Endodermal cell (in vitro differentiated cells): Measurements from ENCODE around the gene HS6ST1. TPM values are rescaled to one million over a fixed set of nuclear protein-coding genes. Genes with fewer than 3 reads are reported as not detected.

Experiments used
- DNase-seq: peaks from one replicate; pipeline ENCODE4 v3.0.0-alpha.2; 2017
- H3K27ac ChIP-seq: 2 replicates; pipeline ENCODE4 v1.5.1; 2013; ENCODE audit warnings: mild to moderate bottlenecking, low read depth, low read length, moderate library complexity
- H3K27me3 ChIP-seq: 2 replicates; pipeline ENCODE4 v1.6.1; 2013; ENCODE audit warnings: mild to moderate bottlenecking, low read length, moderate library complexity; ENCODE audit not compliant: insufficient read depth, control insufficient read depth, poor library complexity, severe bottlenecking
- H3K36me3 ChIP-seq: 2 replicates; pipeline ENCODE4 v1.7.0; 2013; ENCODE audit warnings: mild to moderate bottlenecking, low read length, moderate library complexity; ENCODE audit not compliant: control insufficient read depth, insufficient read depth
- H3K4me1 ChIP-seq: one replicate; pipeline ENCODE4 v1.7.0; 2013; ENCODE audit warnings: low read length; ENCODE audit not compliant: control insufficient read depth, insufficient read depth
- H3K4me3 ChIP-seq: 2 replicates; pipeline ENCODE4 v1.5.1; 2013; ENCODE audit warnings: mild to moderate bottlenecking, low read length, moderate library complexity
- H3K9ac ChIP-seq: 2 replicates; pipeline ENCODE4 v1.6.1; 2013; ENCODE audit warnings: mild to moderate bottlenecking, low read length, moderate library complexity; ENCODE audit not compliant: poor library complexity, severe bottlenecking; ENCODE audit errors: extremely low read depth
- H3K9me3 ChIP-seq: 2 replicates; pipeline ENCODE4 v1.6.1; 2013; ENCODE audit warnings: mild to moderate bottlenecking, low read length, moderate library complexity; ENCODE audit not compliant: control insufficient read depth
- H3K27ac Mint-ChIP-seq: 2 replicates; pipeline ENCODE4 v1.8.0; 2020; ENCODE audit warnings: mixed read lengths
- H3K27me3 Mint-ChIP-seq: 2 replicates; pipeline ENCODE4 v1.8.0; 2021; ENCODE audit warnings: mild to moderate bottlenecking, mixed read lengths; ENCODE audit not compliant: insufficient read depth
- H3K36me3 Mint-ChIP-seq: 2 replicates; pipeline ENCODE4 v1.8.0; 2020; ENCODE audit warnings: low read depth, mixed read lengths
- H3K4me1 Mint-ChIP-seq: 2 replicates; pipeline ENCODE4 v1.8.0; 2020; ENCODE audit warnings: mixed read lengths
- H3K4me3 Mint-ChIP-seq: 2 replicates; pipeline ENCODE4 v1.8.0; 2020; ENCODE audit warnings: mild to moderate bottlenecking, moderate library complexity, mixed read lengths
- H3K9me3 Mint-ChIP-seq: 2 replicates; pipeline ENCODE4 v1.8.0; 2020; ENCODE audit warnings: mild to moderate bottlenecking, mixed read lengths
- WGBS, 2 experiments: methylation state at CpG; one replicate each; pipeline versions ENCODE4 v1.1.5 to v1.1.7; 2013; ENCODE audit warnings: missing lambda C conversion rate in 2 of 2, mixed read lengths in 1 of 2; ENCODE audit not compliant: insufficient coverage in 1 of 2, insufficient read length in 1 of 2; 5-methylcytosine and 5-hydroxymethylcytosine counted together
- total RNA-seq, 2 donors: library from RNA; stranded (reverse); fragmentation: NEBNext Ultra II Directional in 1 of 2; extraction: Animal tissue kit (Norgen Biotek cat#: 25700) in 1 of 2; gene quantifications; 2 replicates in 1 of 2; 3 replicates in 1 of 2; pipeline ENCODE4 v1.2.1, GENCODE V29; 2021
- TF ChIP-seq, protein P1 (sequence below): fragments of 200-600 bp; sonication (generic); conservative IDR thresholded peaks from 2 replicates; pipeline ENCODE4 v1.5.0; 2021; ENCODE audit warnings: antibody characterized with exemption, mild to moderate bottlenecking

The HS6ST1 gene
- total RNA-seq, 2 donors from 2014 or later: 93.0 to 106 TPM

- Histone ChIP-seq H3K36me3 (no peaks in the 10 kb centered on the region), H3K4me3 (no peak overlapping the region), H3K4me1 (peaks cover 4% of the 10 kb centered on the region), H3K27ac (no peak overlapping the region), H3K27me3 (no peaks in the 10 kb centered on the region), H3K9me3 (no peaks in the 10 kb centered on the region), H3K9ac (no peak overlapping the region)
- TF ChIP-seq, protein P1, sequence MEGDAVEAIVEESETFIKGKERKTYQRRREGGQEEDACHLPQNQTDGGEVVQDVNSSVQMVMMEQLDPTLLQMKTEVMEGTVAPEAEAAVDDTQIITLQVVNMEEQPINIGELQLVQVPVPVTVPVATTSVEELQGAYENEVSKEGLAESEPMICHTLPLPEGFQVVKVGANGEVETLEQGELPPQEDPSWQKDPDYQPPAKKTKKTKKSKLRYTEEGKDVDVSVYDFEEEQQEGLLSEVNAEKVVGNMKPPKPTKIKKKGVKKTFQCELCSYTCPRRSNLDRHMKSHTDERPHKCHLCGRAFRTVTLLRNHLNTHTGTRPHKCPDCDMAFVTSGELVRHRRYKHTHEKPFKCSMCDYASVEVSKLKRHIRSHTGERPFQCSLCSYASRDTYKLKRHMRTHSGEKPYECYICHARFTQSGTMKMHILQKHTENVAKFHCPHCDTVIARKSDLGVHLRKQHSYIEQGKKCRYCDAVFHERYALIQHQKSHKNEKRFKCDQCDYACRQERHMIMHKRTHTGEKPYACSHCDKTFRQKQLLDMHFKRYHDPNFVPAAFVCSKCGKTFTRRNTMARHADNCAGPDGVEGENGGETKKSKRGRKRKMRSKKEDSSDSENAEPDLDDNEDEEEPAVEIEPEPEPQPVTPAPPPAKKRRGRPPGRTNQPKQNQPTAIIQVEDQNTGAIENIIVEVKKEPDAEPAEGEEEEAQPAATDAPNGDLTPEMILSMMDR: no peak
- peaks cover 17% of the 10 kb centered on the region for H3K4me1 Mint-ChIP-seq
- WGBS, 2 experiments: 92 to 96% methylated on average over 9 to 16 of the region's 16 CpGs
- peak; percentile 45 for DNase-seq
- peaks cover 2% of the 10 kb centered on the region for H3K36me3 Mint-ChIP-seq
- peaks cover 6% of the 10 kb centered on the region for H3K27me3 Mint-ChIP-seq
- no peak overlapping the region for H3K27ac Mint-ChIP-seq
- H3K4me3 Mint-ChIP-seq: no peak overlapping the region
- H3K9me3 Mint-ChIP-seq: peaks cover 5% of the 10 kb centered on the region
Observed at GRCh38 chr2:128358941-128359731, 40.5 kb upstream of the HS6ST1 start.

DNA sequence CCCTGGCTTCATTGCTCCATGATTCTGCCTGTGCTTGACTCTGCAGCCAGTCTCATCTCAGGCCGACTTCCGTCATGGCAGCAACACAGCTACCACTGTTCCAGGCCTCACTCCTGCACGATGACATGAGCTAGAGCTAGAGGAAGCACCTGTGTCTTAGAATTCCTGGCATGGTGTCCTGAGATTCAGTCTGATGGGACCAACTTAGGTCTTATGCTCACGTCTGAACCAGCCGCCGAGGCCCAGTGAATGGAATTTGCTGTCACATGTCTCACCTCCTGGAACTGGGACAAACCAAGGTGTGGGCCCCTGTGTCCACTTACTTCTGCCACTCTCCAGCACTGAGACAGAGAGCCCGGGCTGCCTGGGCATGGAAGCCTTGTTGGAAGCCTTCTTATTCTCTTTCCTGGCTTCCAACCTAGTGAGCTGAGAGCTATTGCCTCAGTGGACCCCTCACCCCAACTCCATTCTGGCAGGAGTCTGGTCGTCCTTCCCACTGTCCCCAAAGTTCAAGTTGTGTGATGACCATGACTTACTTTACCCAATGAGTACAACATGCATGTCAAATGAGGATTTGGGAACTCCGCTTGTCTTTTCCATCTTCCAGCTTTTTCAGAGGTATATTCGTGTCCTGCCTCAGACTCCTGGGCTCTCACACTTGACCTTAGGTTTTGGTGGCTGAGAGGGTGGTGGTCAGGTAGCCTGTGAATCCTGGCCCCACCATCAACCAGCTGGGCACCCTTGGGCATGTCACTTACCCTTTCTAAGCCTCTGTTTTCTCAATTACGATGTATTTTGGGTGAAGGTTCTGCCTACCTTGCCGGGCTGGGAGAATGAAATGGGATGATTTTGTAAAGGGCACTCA, 39.1 kb upstream of the HS6ST1 start:
- 91 to 96% methylated on average over 7 to 12 of the region's 12 CpGs for WGBS, 2 experiments
- Mint-ChIP-seq H3K9me3 (peaks cover 11% of the 10 kb centered on the region), H3K4me3 (no peak overlapping the region), H3K27me3 (peaks cover 6% of the 10 kb centered on the region), H3K27ac (no peak overlapping the region), H3K4me1 (peaks cover 8% of the 10 kb centered on the region), H3K36me3 (peaks cover 2% of the 10 kb centered on the region)
- Histone ChIP-seq H3K4me3 (no peak overlapping the region), H3K27ac (no peak overlapping the region), H3K9me3 (peaks cover 1% of the 10 kb centered on the region), H3K27me3 (no peaks in the 10 kb centered on the region), H3K9ac (no peak overlapping the region), H3K36me3 (no peaks in the 10 kb centered on the region), H3K4me1 (no peaks in the 10 kb centered on the region)
- TF ChIP-seq, protein P1: no peak
- DNase-seq: no peak

DNA sequence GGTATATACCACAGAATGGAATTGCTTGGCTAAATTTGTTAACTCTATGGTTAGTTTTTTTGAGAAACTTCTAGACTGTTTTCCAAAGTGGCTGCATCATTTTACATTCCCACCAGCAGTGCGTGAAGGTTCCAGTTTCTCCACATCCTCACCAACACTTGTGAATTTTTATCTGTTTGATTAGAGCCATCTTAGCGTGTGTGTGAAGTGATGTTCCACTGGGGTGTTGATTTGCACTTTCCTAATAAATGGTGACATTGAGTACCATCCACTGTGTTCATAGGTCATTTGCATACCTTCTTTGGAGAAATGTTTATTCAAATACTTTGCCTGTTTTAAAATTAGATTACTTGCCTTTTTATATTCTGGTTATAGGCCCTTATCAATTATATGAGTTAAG, 37.5 kb upstream of the HS6ST1 start:
- Mint-ChIP-seq H3K4me3 (no peak overlapping the region), H3K27me3 (peaks cover 6% of the 10 kb centered on the region), H3K36me3 (peaks cover 6% of the 10 kb centered on the region), H3K27ac (no peak overlapping the region), H3K4me1 (no peaks in the 10 kb centered on the region), H3K9me3 (peaks cover 23% of the 10 kb centered on the region)
- TF ChIP-seq, protein P1: no peak
- Histone ChIP-seq H3K4me3 (no peak overlapping the region), H3K36me3 (peaks cover 3% of the 10 kb centered on the region), H3K27ac (no peak overlapping the region), H3K9me3 (peaks cover 18% of the 10 kb centered on the region), H3K4me1 (no peaks in the 10 kb centered on the region), H3K9ac (no peak overlapping the region), H3K27me3 (no peaks in the 10 kb centered on the region)
- WGBS, 2 experiments: 93 to 100% methylated on average over 1 to 2 of the region's 2 CpGs
- no peak for DNase-seq
